ENCODE results near the gene DPH6.
"Not testable (repeated sequence)": the region's sequence is repeated elsewhere in the genome, so short reads cannot be mapped to it uniquely, and the experiment has no call there.

DPH6 gene

DNA sequence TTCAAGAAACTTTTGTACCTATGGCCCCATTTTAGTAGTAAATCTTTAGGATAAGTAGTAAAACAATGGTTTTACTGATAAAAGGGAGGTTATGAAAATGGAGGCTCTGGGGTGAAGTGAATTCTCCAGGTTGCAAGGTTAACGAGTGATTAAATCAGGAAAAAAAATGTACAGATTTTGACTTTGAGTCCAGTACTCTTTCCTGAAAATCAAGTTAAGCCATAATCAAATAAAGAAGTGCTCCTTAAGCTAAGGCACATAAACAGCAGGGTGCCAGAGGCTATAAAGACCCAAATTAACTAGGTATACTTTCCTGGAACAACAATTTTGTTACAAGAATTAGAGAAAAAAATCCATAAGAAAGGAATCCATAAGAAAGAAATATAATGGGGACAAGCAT is 114.7 kb downstream of the DPH6 start:
- Histone ChIP-seq H3K27me3 (ENCODE audit: control insufficient read depth in 1 of 2, insufficient read depth in 2 of 2, low read length in 2 of 2) (no peaks in the 10 kb centered on the region), H3K9me3 (ENCODE audit: low read length) (no peaks in the 10 kb centered on the region), H3K9ac (ENCODE audit: low read length) (no peak overlapping the region), H3K4me3 (ENCODE audit: low read depth in 1 of 2, low read length in 2 of 2) (no peak overlapping the region), H3K27ac (ENCODE audit: low read depth, low read length) (no peak overlapping the region), H3K36me3 (ENCODE audit: insufficient read depth, low read length) (no peaks in the 10 kb centered on the region), H3K4me1 (ENCODE audit: insufficient read depth, low read length) (no peaks in the 10 kb centered on the region)

DNA sequence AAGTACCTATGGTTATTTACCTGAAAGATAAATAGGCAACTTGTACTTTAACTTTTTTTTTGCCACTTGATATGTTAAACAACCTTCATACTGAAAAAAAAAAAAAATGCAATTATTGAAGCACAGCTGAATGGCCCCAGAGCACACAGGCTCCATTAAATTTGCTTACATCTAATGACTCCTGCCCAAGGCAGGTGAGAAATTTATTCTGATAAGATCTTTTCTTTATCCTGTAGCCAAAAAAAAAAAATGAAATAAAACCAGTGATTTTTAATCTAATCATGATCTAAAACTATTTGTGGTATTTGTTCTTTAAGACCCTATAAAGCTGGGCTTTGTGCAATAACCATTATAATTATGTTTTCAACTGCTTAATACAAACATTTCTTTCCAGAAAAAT is 115.7 kb downstream of the DPH6 start:
- Histone ChIP-seq H3K9me3 (ENCODE audit: low read length) (no peaks in the 10 kb centered on the region), H3K27me3 (ENCODE audit: control insufficient read depth in 1 of 2, insufficient read depth in 2 of 2, low read length in 2 of 2) (no peaks in the 10 kb centered on the region), H3K4me3 (ENCODE audit: low read depth in 1 of 2, low read length in 2 of 2) (no peak overlapping the region), H3K36me3 (ENCODE audit: insufficient read depth, low read length) (no peaks in the 10 kb centered on the region), H3K27ac (ENCODE audit: low read depth, low read length) (no peak overlapping the region), H3K9ac (ENCODE audit: low read length) (no peak overlapping the region), H3K4me1 (ENCODE audit: insufficient read depth, low read length) (no peaks in the 10 kb centered on the region)

GRCh38 chr15:35427496-35427895 is 118.5 kb downstream of the DPH6 start:
- H3K4me3 ChIP-seq (ENCODE audit: low read depth in 1 of 2, low read length in 2 of 2) = no peak overlapping the region
- no peak overlapping the region for H3K27ac ChIP-seq (ENCODE audit: low read depth, low read length)
- H3K9me3 ChIP-seq (ENCODE audit: low read length) = no peaks in the 10 kb centered on the region
- H3K9ac ChIP-seq (ENCODE audit: low read length) = no peak overlapping the region
- H3K4me1 ChIP-seq (ENCODE audit: insufficient read depth, low read length) = no peaks in the 10 kb centered on the region
- H3K27me3 ChIP-seq (ENCODE audit: control insufficient read depth in 1 of 2, insufficient read depth in 2 of 2, low read length in 2 of 2) = no peaks in the 10 kb centered on the region
- no peaks in the 10 kb centered on the region for H3K36me3 ChIP-seq (ENCODE audit: insufficient read depth, low read length)

DNA sequence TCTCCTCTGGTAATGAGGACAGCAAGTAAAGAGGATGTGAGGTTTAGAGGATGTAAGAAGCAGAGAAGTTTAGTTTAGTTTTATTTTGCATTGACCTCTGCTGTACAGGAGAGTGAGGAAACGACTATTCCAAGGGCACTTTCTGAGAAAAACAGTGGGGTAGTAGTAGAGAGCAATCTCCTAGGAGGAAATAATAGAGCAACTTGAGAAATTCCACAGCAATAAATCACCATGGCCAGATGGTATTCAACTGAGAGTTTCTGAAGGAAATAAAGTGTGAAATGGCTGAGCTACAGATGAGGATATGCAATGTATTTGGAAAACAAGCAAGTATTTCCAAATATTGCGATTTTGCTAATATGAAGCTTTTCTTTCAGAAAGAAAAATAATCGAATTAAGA is 118.9 kb downstream of the DPH6 start:
- H3K36me3 ChIP-seq (ENCODE audit: insufficient read depth, low read length) = no peaks in the 10 kb centered on the region
- H3K4me3 ChIP-seq (ENCODE audit: low read depth in 1 of 2, low read length in 2 of 2) = no peak overlapping the region
- H3K9ac ChIP-seq (ENCODE audit: low read length) = no peak overlapping the region
- no peaks in the 10 kb centered on the region for H3K9me3 ChIP-seq (ENCODE audit: low read length)
- no peak overlapping the region for H3K27ac ChIP-seq (ENCODE audit: low read depth, low read length)
- H3K4me1 ChIP-seq (ENCODE audit: insufficient read depth, low read length) = no peaks in the 10 kb centered on the region
- no peaks in the 10 kb centered on the region for H3K27me3 ChIP-seq (ENCODE audit: control insufficient read depth in 1 of 2, insufficient read depth in 2 of 2, low read length in 2 of 2)

DNA sequence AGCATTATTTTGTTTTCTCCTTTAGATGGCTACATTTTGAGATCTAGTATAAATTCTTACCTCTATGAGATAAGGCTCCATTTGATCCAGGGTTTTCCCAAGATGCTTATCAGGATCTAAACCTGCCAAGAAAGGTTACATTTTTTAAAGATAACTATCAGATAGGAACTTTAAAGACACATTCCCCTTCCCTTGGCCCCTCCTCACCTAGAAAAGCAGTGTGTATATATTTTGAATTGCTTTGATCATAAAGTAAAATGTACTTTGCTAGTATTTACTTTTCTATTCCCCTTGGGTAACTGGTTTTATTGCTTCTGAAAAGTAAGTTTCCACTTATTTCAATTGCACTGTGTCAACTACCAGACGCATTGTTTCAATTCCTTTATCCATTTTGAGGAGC is 135.2 kb downstream of the DPH6 start:
- Histone ChIP-seq H3K9ac (ENCODE audit: low read length) (no peak overlapping the region), H3K27me3 (ENCODE audit: control insufficient read depth in 1 of 2, insufficient read depth in 2 of 2, low read length in 2 of 2) (no peaks in the 10 kb centered on the region), H3K27ac (ENCODE audit: low read depth, low read length) (no peak overlapping the region), H3K4me1 (ENCODE audit: insufficient read depth, low read length) (no peaks in the 10 kb centered on the region), H3K4me3 (ENCODE audit: low read depth in 1 of 2, low read length in 2 of 2) (no peak overlapping the region), H3K36me3 (ENCODE audit: insufficient read depth, low read length) (no peaks in the 10 kb centered on the region), H3K9me3 (ENCODE audit: low read length) (no peaks in the 10 kb centered on the region)

- H3K9ac ChIP-seq (ENCODE audit: low read length) = no peak overlapping the region
- H3K4me3 ChIP-seq (ENCODE audit: low read depth in 1 of 2, low read length in 2 of 2) = no peak overlapping the region
- H3K36me3 ChIP-seq (ENCODE audit: insufficient read depth, low read length) = no peaks in the 10 kb centered on the region
- H3K27ac ChIP-seq (ENCODE audit: low read depth, low read length) = no peak overlapping the region
- H3K4me1 ChIP-seq (ENCODE audit: insufficient read depth, low read length) = no peaks in the 10 kb centered on the region
- no peaks in the 10 kb centered on the region for H3K27me3 ChIP-seq (ENCODE audit: control insufficient read depth in 1 of 2, insufficient read depth in 2 of 2, low read length in 2 of 2)
- no peaks in the 10 kb centered on the region for H3K9me3 ChIP-seq (ENCODE audit: low read length)
Observed at GRCh38 chr15:35399901-35400300, 146.1 kb downstream of the DPH6 start.

DNA sequence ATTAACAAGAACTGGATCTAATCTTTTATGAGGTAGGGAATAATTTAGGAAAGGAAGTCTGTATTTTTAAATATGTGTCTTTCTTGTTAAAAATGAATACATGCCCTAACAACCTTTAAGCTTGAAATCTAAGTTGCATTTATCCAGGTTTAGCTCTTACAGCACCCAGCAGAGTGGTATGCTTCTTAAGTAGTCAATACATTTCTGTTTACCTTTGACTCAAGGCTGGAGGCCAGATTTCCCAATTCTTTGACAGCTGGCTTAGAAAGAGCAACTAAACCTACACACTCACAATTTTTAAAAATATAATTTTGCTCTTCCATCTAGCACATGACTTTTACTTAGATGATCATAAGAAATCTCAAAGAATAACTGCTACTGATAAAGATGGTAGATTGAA is 148.9 kb downstream of the DPH6 start:
- no peaks in the 10 kb centered on the region for H3K27me3 ChIP-seq (ENCODE audit: control insufficient read depth in 1 of 2, insufficient read depth in 2 of 2, low read length in 2 of 2)
- no peak overlapping the region for H3K9ac ChIP-seq (ENCODE audit: low read length)
- H3K36me3 ChIP-seq (ENCODE audit: insufficient read depth, low read length) = no peaks in the 10 kb centered on the region
- no peak overlapping the region for H3K4me3 ChIP-seq (ENCODE audit: low read depth in 1 of 2, low read length in 2 of 2)
- no peak overlapping the region for H3K27ac ChIP-seq (ENCODE audit: low read depth, low read length)
- H3K4me1 ChIP-seq (ENCODE audit: insufficient read depth, low read length) = no peaks in the 10 kb centered on the region
- no peaks in the 10 kb centered on the region for H3K9me3 ChIP-seq (ENCODE audit: low read length)

GRCh38 chr15:35394416-35394815 is 151.5 kb downstream of the DPH6 start:
- Histone ChIP-seq H3K4me1 (ENCODE audit: insufficient read depth, low read length) (no peaks in the 10 kb centered on the region), H3K27ac (ENCODE audit: low read depth, low read length) (no peak overlapping the region)

GRCh38 chr15:35393398-35393797 is 152.6 kb downstream of the DPH6 start:
- no peaks in the 10 kb centered on the region for H3K27me3 ChIP-seq (ENCODE audit: control insufficient read depth in 1 of 2, insufficient read depth in 2 of 2, low read length in 2 of 2)
- no peak overlapping the region for H3K27ac ChIP-seq (ENCODE audit: low read depth, low read length)

More at GRCh38 chr15:35394416-35394815, 151.5 kb downstream of the DPH6 start:
- H3K9ac ChIP-seq (ENCODE audit: low read length) = no peak overlapping the region
- no peaks in the 10 kb centered on the region for H3K9me3 ChIP-seq (ENCODE audit: low read length)
- H3K4me3 ChIP-seq (ENCODE audit: low read depth in 1 of 2, low read length in 2 of 2) = no peak overlapping the region
- no peaks in the 10 kb centered on the region for H3K36me3 ChIP-seq (ENCODE audit: insufficient read depth, low read length)
- no peaks in the 10 kb centered on the region for H3K27me3 ChIP-seq (ENCODE audit: control insufficient read depth in 1 of 2, insufficient read depth in 2 of 2, low read length in 2 of 2)

GRCh38 chr15:35391408-35391984 is 154.5 kb downstream of the DPH6 start:
- not testable (repeated sequence) for H3K36me3 ChIP-seq (ENCODE audit: insufficient read depth, low read length); H3K27me3 ChIP-seq (ENCODE audit: control insufficient read depth in 1 of 2, insufficient read depth in 2 of 2, low read length in 2 of 2); H3K27ac ChIP-seq (ENCODE audit: low read depth, low read length); H3K9ac ChIP-seq (ENCODE audit: low read length); H3K9me3 ChIP-seq (ENCODE audit: low read length); H3K4me3 ChIP-seq (ENCODE audit: low read depth in 1 of 2, low read length in 2 of 2); H3K4me1 ChIP-seq (ENCODE audit: insufficient read depth, low read length)

More at GRCh38 chr15:35393398-35393797, 152.6 kb downstream of the DPH6 start:
- Histone ChIP-seq H3K4me1 (ENCODE audit: insufficient read depth, low read length) (no peaks in the 10 kb centered on the region), H3K4me3 (ENCODE audit: low read depth in 1 of 2, low read length in 2 of 2) (no peak overlapping the region), H3K9ac (ENCODE audit: low read length) (no peak overlapping the region), H3K9me3 (ENCODE audit: low read length) (no peaks in the 10 kb centered on the region), H3K36me3 (ENCODE audit: insufficient read depth, low read length) (no peaks in the 10 kb centered on the region)

DNA sequence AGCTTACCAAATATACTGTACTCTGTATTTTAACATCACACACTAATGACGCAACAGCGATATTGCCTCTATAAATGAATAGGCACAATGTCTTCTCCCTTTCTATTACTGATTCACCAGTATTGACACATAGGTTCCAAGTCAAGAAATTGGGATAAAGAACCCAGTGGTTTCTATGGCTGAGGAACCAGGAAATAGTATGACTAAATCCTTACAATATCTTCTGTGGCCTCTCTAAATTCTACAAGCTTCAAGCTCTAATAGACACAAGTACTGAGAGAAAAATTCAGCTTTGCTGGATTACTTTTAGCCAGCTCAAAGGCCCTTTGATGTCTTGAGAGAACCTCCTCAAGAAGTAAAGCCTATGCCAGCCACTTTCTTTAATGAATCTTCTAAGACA is 162.5 kb downstream of the DPH6 start:
- H3K4me1 ChIP-seq (ENCODE audit: insufficient read depth, low read length) = no peaks in the 10 kb centered on the region
- no peak overlapping the region for H3K27ac ChIP-seq (ENCODE audit: low read depth, low read length)
- no peak overlapping the region for H3K4me3 ChIP-seq (ENCODE audit: low read depth in 1 of 2, low read length in 2 of 2)
- H3K27me3 ChIP-seq (ENCODE audit: control insufficient read depth in 1 of 2, insufficient read depth in 2 of 2, low read length in 2 of 2) = no peaks in the 10 kb centered on the region
- H3K9ac ChIP-seq (ENCODE audit: low read length) = no peak overlapping the region
- H3K36me3 ChIP-seq (ENCODE audit: insufficient read depth, low read length) = peaks cover 3% of the 10 kb centered on the region
- no peaks in the 10 kb centered on the region for H3K9me3 ChIP-seq (ENCODE audit: low read length)

DNA sequence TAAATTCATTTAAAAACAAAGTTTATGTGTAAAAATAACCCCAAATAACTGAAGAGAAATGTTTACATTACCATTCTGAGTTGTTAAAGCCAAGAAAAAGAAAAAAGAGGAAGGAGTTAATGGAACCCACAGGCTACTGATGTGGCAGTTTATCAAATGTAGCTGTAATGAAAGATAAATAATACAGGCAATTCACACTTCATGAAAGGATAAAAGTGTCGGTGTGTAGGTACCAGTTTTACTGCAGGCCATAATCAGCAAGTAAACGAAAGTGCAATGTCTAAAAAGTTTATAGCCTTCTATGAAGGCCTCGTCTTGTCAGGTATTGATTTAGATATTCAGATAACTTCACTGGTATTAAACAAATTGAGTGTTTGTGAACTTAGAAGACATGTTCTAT is 164.6 kb downstream of the DPH6 start:
- H3K9ac ChIP-seq (ENCODE audit: low read length) = no peak overlapping the region
- H3K9me3 ChIP-seq (ENCODE audit: low read length) = no peaks in the 10 kb centered on the region
- H3K4me1 ChIP-seq (ENCODE audit: insufficient read depth, low read length) = no peaks in the 10 kb centered on the region
- peaks cover 3% of the 10 kb centered on the region for H3K36me3 ChIP-seq (ENCODE audit: insufficient read depth, low read length)
- H3K27me3 ChIP-seq (ENCODE audit: control insufficient read depth in 1 of 2, insufficient read depth in 2 of 2, low read length in 2 of 2) = no peaks in the 10 kb centered on the region
- no peak overlapping the region for H3K27ac ChIP-seq (ENCODE audit: low read depth, low read length)
- no peak overlapping the region for H3K4me3 ChIP-seq (ENCODE audit: low read depth in 1 of 2, low read length in 2 of 2)

Measured in muscle layer of colon (tissue), 2 donors.